HepG2 (cell line): ENCODE data around the gene ATG9A. TPM values are rescaled to one million over a fixed set of nuclear protein-coding genes. Genes with fewer than 3 reads are reported as not detected.
A peak's percentile ranks its signal among the peaks of the same experiment; 100 is the strongest.

ENCODE experiments used
- ATAC-seq: fragments of 200-7000 bp; cut with Tn5 transposase; 3 replicates; pipeline ENCODE4 v1.9.1; 2020; ENCODE audit warnings: mild to moderate bottlenecking, moderate library complexity
- BruUV-seq: library from RNA; stranded (reverse); fragments of 400-500 nt; replicated peaks from 2 replicates; lab custom pipeline; 2021; lab: Mats Ljungman, UMichigan
- CTCF ChIA-PET: fragments of 300-600 bp; formaldehyde crosslinking; extraction: SDS; loops from one replicate; lab custom pipeline; 2021; ENCODE audit warnings: low total read pairs, inconsistent platforms, low intra/inter-chr PET ratio; lab: Yijun Ruan, JAX
- POLR2A ChIA-PET: fragments of 350-600 bp; sonication (Branson Sonifier 250); formaldehyde crosslinking; loops from one replicate; lab custom pipeline; 2020; ENCODE audit warnings: antibody characterized with exemption, inconsistent platforms; lab: Yijun Ruan, JAX
- DNase-seq: peaks from one replicate; pipeline ENCODE4 v3.0.0-alpha.2; 2015; ENCODE audit warnings: low spot score
- FAIRE-seq: peaks from 3 replicates; lab custom pipeline; 2011; peaks lifted over from hg19 to GRCh38; lab: Jason Lieb, UNC
- H2AFZ ChIP-seq: one replicate; pipeline ENCODE4 v1.6.1; 2011; ENCODE audit warnings: low read length, inconsistent platforms
- H3K27ac ChIP-seq: fragments of 300-600 bp; 3 replicates; pipeline ENCODE4 v1.8.0; 2011; ENCODE audit warnings: mixed run types, mild to moderate bottlenecking, mixed read lengths, low read length, inconsistent platforms; ENCODE audit not compliant: insufficient read depth; ENCODE audit errors: extremely low read length
- H3K27me3 ChIP-seq, 2 experiments: fragments of 200-600 bp in 1 of 2; 2 replicates in 1 of 2; 3 replicates in 1 of 2; pipeline versions ENCODE4 v1.6.0 to v1.8.0; 2011; ENCODE audit warnings: low read length in 2 of 2, mild to moderate bottlenecking in 2 of 2, moderate library complexity in 2 of 2, inconsistent platforms in 1 of 2; ENCODE audit not compliant: insufficient read depth in 2 of 2, control insufficient read depth in 1 of 2
- H3K36me3 ChIP-seq, 2 experiments: fragments of 200-600 bp in 1 of 2; replicated peaks in 1 of 2; 2 replicates in 1 of 2; 3 replicates in 1 of 2; pipeline versions ENCODE4 v1.5.1 to v1.8.0; 2011; ENCODE audit warnings: low read length in 2 of 2, inconsistent platforms in 1 of 2; ENCODE audit not compliant: insufficient read depth in 2 of 2, control insufficient read depth in 1 of 2
- H3K4me1 ChIP-seq: 2 replicates; pipeline ENCODE4 v1.5.1; 2012; ENCODE audit warnings: low read length, inconsistent platforms; ENCODE audit not compliant: insufficient read depth
- H3K4me2 ChIP-seq: 2 replicates; pipeline ENCODE4 v1.6.0; 2011; ENCODE audit warnings: low read depth, low read length, inconsistent platforms
- H3K4me3 ChIP-seq, 3 experiments: fragments of 200-600 bp in 1 of 3; sonication (generic), shearing (Covaris generic) in 1 of 3; replicated peaks in 1 of 3; 2 replicates each; pipeline ENCODE4 v1.5.1; 2011 to 2016; ENCODE audit warnings: low read length in 3 of 3, inconsistent platforms in 2 of 3, low read depth in 2 of 3, mild to moderate bottlenecking in 2 of 3, control low read depth in 1 of 3, mixed read lengths in 1 of 3; ENCODE audit not compliant: insufficient read depth in 1 of 3
- H3K79me2 ChIP-seq: one replicate; pipeline ENCODE4 v1.6.1; 2011; ENCODE audit warnings: low read length, inconsistent platforms; ENCODE audit not compliant: insufficient read depth
- H3K9ac ChIP-seq: 2 replicates; pipeline ENCODE4 v1.6.0; 2011; ENCODE audit warnings: mild to moderate bottlenecking, low read depth, low read length, inconsistent platforms; ENCODE audit not compliant: insufficient read depth
- H3K9me3 ChIP-seq: 2 replicates; pipeline ENCODE4 v1.5.1; 2012; ENCODE audit warnings: mild to moderate bottlenecking, low read length
- H4K20me1 ChIP-seq: 2 replicates; pipeline ENCODE4 v1.6.0; 2011; ENCODE audit warnings: inconsistent platforms, mild to moderate bottlenecking, low read length, moderate library complexity; ENCODE audit not compliant: insufficient read depth
- CBX2 ChIP-seq, 2 experiments: fragments of 200-600 bp in 1 of 2; sonication (generic); formaldehyde crosslinking in 1 of 2; IDR thresholded peaks; 2 replicates each; pipeline versions ENCODE4 v1.7.0 to v1.8.1; 2018 to 2022; ENCODE audit warnings: low read depth in 2 of 2, low read length in 1 of 2, mild to moderate bottlenecking in 1 of 2, missing genetic modification reagents in 1 of 2
- KLF13 ChIP-seq: sonication (generic); formaldehyde crosslinking; IDR thresholded peaks from 2 replicates; pipeline ENCODE4 v1.4.0; 2020; ENCODE audit warnings: mild to moderate bottlenecking, missing genetic modification reagents
- PTBP1 ChIP-seq: fragments of 200-400 bp; formaldehyde crosslinking; IDR thresholded peaks from 2 replicates; pipeline ENCODE4 v1.6.1; 2018; ENCODE audit warnings: low read length, low read depth; ENCODE audit not compliant: poor library complexity, severe bottlenecking
- ZNF143 ChIP-seq: sonication (generic); formaldehyde crosslinking; IDR thresholded peaks from 2 replicates; pipeline ENCODE4 v1.4.0; 2020; ENCODE audit warnings: missing genetic modification reagents
- ZNF232 ChIP-seq: sonication (generic); formaldehyde crosslinking; IDR thresholded peaks from 2 replicates; pipeline ENCODE4 v1.4.0; 2020; ENCODE audit warnings: missing genetic modification reagents, borderline replicate concordance
- ZNF558 ChIP-seq: sonication (generic); formaldehyde crosslinking; IDR thresholded peaks from 2 replicates; pipeline ENCODE4 v1.9.0; 2022; ENCODE audit warnings: mild to moderate bottlenecking, missing genetic modification reagents, borderline replicate concordance
- ZNF563 ChIP-seq: sonication (generic); formaldehyde crosslinking; IDR thresholded peaks from 2 replicates; pipeline ENCODE4 v1.8.0; 2022; ENCODE audit warnings: mild to moderate bottlenecking, moderate library complexity, missing genetic modification reagents
- WGBS: methylation state at CpG from one replicate; pipeline ENCODE4 v1.1.6; 2017; ENCODE audit warnings: low lambda C conversion rate; 5-methylcytosine and 5-hydroxymethylcytosine counted together
- in situ Hi-C: cut with HindIII; loops from 2 replicates; pipeline ENCODE4 v1.10.0; 2017; ENCODE audit warnings: low pct_unique_long_range_greater_than_20kb; ENCODE audit not compliant: extremely low pct_ligation_motif_present
- intact Hi-C: fragments of 100-400 bp; cut with micrococcal nuclease; formaldehyde crosslinking; loops from one replicate; pipeline ENCODE4 v1.10.0; 2022; ENCODE audit not compliant: unreplicated experiment
- polyA plus RNA-seq, 8 experiments: library from polyadenylated mRNA; depleted of rRNA in 3 of 8; stranded (reverse) in 7 of 8; unstranded in 1 of 8; fragments of >200 nt; fragmentation: Illumina TruSeq in 4 of 8; extraction: Trizol in 4 of 8; gene quantifications; 2 replicates each; pipeline versions ENCODE4 v1.2.1 to v1.2.3, GENCODE V29; 2011 to 2016; ENCODE audit warnings: low read depth in 4 of 8, missing spikeins in 1 of 8, mixed read lengths in 1 of 8; ENCODE audit not compliant: insufficient read depth in 1 of 8
- total RNA-seq, 5 experiments: library from RNA; depleted of rRNA; stranded (reverse); fragments of >200 nt; fragmentation: Illumina TruSeq; extraction: Trizol; gene quantifications; 2 replicates each; pipeline ENCODE4 v1.2.3, GENCODE V29; 2016; ENCODE audit warnings: low read depth in 1 of 5

The ATG9A gene
- total and polyA plus RNA-seq, 2 of the 13 experiments (the other 11 are each of a cell fraction or from before 2014, with no cell fraction given): 35.0 to 131 TPM

DNA sequence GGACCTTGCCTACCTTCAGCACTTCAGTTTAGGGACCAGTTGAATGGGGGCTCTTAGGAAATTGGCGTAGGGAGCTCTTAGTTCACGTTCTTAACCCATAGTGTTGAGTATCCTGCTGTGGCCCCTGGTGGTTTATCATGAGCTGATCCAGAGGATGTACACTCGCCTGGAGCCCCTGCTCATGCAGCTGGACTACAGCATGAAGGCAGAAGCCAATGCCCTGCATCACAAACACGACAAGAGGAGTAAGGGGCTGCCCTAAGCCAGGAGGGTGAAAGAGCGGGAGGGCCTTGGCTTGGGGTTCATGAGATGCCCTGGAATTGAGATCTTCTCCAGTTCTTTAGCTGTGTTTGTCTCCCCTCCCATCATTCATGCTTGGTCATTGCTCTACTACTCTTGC lies 48.5 kb downstream of the ATG9A start:
- no peak for TF ChIP-seq PTBP1
- no peak for TF ChIP-seq CBX2 (IDR thresholded peaks at IDR 0.05; ENCODE audit: low read depth, low read length)
- TF ChIP-seq CBX2 (CRISPR knock-in tag; IDR thresholded peaks at IDR 0.05; ENCODE audit: low read depth): no peak
- TF ChIP-seq ZNF558 (CRISPR knock-in tag): no peak
- no peak for TF ChIP-seq KLF13 (CRISPR knock-in tag)
- TF ChIP-seq ZNF232 (CRISPR knock-in tag): no peak
- no peak overlapping the region for H3K27ac ChIP-seq
- ChIA-PET POLR2A (interaction anchor here (1.6 to 4.8 kb wide), 5 partner anchors 9 to 28 kb away, joined by 4 to 21 read pairs (median 9); partner anchors contain the start of gene ZFAND2B), CTCF (no interaction called here)
- FAIRE-seq (no peak), DNase-seq (no peak), ATAC-seq (no peak)
- H3K36me3 ChIP-seq: peaks cover 30 to 48% of the 10 kb centered on the region in 2 experiments
- H3K79me2 ChIP-seq: peaks cover 19% of the 10 kb centered on the region
- no TSS peak for BruUV-seq
- no peaks in the 10 kb centered on the region for H3K9me3 ChIP-seq
- no peak overlapping the region for H3K4me2 ChIP-seq
- intact Hi-C loops: no loop called here
- H3K4me1 ChIP-seq: peaks cover 24% of the 10 kb centered on the region
- no peak overlapping the region for H2AFZ ChIP-seq
- in situ Hi-C loops: no loop called here
- no peaks in the 10 kb centered on the region; a peak in 1 of 5 replicates for H3K27me3 ChIP-seq
- H4K20me1 ChIP-seq: no peaks in the 10 kb centered on the region
- H3K4me3 ChIP-seq: no peak overlapping the region
- no peak overlapping the region for H3K9ac ChIP-seq
- 98% methylated on average over 5 of the region's 5 CpGs for WGBS

DNA sequence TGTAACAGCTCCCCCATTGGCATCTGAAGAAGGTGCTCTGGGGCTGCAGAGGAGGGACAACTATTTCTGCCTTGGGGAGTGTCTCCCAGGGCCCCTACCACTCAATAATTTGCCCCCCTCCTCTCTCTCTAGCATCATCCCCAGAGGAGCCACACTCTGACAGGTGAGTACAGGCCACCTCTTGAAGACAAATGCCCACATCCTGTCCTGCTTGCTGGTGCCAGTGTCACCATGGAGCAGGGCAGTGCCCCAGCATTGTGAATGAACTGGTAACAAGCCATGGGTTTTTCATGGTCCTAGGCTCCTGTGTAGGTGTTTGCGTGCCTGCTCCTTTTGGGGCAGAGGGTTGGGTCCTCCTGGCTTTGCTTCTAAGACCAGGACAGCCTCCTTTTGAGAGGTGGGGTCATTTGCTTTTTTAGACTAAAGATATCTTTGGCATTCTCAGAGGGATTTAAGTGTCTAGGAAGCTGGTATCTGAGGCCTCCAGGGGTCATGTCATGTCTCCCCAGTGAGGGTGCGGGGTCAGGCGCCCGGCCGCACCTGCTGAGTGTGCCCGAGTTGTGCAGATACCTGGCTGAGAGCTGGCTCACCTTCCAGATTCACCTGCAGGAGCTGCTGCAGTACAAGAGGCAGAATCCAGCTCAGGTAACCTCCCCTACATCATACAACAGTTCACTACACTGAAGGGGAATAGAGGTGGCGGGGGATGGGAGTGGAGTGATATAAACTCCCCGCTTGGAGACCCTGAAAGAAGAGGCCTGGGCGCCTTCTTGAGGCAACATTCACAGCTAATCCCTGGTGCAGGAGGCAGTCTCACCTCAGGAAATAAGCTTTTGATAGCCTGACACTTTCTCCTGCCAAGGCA lies 49.6 kb downstream of the ATG9A start:
- peak; percentile 39; the same call in 1 of the 2 replicates for TF ChIP-seq ZNF563 (CRISPR knock-in tag)
- no peak for TF ChIP-seq ZNF143 (CRISPR knock-in tag)
- DNase-seq (no peak), FAIRE-seq (no peak), ATAC-seq (no peak)
- Histone ChIP-seq H3K9ac (no peak overlapping the region), H4K20me1 (no peaks in the 10 kb centered on the region), H3K4me3 (no peak overlapping the region; a peak in 1 of 6 replicates), H3K79me2 (peaks cover 26% of the 10 kb centered on the region), H3K9me3 (no peaks in the 10 kb centered on the region), H3K4me2 (peak overlapping the region; percentile 100), H3K4me1 (peaks cover 33% of the 10 kb centered on the region), H3K27ac (no peak overlapping the region), H3K27me3 (no peaks in the 10 kb centered on the region; a peak in 1 of 5 replicates), H3K36me3 (peaks cover 32 to 50% of the 10 kb centered on the region in 2 experiments), H2AFZ (no peak overlapping the region)
- BruUV-seq: no TSS peak
- ChIA-PET CTCF (no interaction called here), POLR2A (interaction anchor here (1.3 to 4.8 kb wide), 3 partner anchors 19 to 29 kb away, joined by 3 to 21 read pairs (median 6); partner anchors contain the start of gene ZFAND2B)
- in situ Hi-C loops (no loop called here), intact Hi-C loops (no loop called here)
- WGBS: 99% methylated on average over 9 of the region's 9 CpGs
